Colon (tissue), 2 donors: ENCODE data around the gene GAL3ST2.
"Not testable (repeated sequence)": the region's sequence is repeated elsewhere in the genome, so short reads cannot be mapped to it uniquely, and the experiment has no call there.

Source experiments
- FAIRE-seq: peaks from 2 replicates; lab custom pipeline; 2012; peaks lifted over from hg19 to GRCh38; lab: Jason Lieb, UNC
- donor health status: control.
- donor health status: control.

GAL3ST2 gene

DNA sequence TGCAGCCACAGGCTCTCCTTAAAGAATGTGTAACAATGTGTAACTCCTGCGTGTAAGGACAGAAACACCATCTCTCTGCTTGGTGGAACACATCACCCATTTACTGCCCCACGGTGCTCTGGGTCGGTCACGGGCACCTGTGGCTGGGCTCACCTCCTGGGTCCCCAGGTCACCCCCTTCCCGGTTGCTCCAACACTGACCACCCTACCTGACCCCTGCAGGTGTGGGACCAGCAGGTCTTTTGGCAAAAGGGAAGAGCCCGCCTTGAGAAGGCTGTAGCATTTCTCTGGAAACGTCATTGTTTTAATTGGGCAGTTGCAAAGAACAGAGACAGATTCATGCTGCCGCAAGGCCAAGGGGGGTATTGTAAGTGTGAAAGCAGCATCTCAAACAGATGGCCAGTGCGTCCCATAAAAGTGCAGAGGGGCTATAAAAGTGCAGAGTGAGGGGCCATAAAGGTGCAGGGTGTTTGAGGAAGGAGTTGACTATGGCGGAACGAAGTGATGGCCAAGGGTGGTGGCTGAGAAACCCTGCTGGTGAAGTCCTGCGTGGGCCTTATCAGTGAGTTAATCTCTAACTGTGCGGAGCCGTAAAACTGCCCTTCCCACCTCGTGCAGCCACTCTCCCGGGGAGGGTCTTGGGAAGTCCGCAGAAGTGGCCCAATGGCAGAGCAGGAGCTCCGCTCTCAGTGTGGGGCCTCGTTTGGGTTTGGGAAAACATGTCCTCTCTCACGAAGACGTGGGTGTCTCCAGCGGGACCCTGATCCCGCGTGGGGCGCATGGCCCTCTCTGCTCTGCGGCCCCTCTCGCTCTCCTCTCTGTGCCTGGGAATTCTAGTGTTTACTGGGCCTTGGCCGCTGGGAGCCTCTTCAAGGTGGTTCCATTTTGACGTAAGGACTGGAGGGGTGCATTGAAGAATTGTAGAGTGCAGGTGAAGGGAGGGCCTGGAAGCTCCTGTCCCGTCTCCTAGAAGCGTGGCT, 18.7 kb downstream of the GAL3ST2 start:
- FAIRE-seq: peak; percentile 31

DNA sequence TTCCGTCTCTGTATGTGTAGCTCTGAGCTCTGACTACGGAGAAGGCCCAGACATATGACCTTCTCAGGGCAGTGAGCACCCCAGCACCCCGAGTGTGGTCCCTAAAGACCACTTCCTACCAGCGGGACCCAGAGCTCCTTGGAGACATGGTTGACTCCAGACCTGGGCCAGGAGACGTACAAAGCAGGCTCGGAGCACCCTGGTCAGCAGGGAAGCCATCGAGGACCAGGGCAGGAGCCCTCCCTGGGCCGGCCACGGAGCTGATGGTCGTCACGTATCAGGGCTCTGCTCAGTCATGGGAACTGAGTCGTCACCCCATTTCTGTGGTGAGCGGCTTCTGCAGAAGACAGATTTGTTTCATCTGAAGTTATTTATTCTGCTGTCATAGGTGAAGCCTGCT, 19.6 kb downstream of the GAL3ST2 start:
- FAIRE-seq: no peak

- no peak for FAIRE-seq
These were observed 20.1 kb downstream of the GAL3ST2 start for GRCh38 chr2:241796610-241797138.

GRCh38 chr2:241797441-241798080, 20.9 kb downstream of the GAL3ST2 start:
- no peak for FAIRE-seq

DNA sequence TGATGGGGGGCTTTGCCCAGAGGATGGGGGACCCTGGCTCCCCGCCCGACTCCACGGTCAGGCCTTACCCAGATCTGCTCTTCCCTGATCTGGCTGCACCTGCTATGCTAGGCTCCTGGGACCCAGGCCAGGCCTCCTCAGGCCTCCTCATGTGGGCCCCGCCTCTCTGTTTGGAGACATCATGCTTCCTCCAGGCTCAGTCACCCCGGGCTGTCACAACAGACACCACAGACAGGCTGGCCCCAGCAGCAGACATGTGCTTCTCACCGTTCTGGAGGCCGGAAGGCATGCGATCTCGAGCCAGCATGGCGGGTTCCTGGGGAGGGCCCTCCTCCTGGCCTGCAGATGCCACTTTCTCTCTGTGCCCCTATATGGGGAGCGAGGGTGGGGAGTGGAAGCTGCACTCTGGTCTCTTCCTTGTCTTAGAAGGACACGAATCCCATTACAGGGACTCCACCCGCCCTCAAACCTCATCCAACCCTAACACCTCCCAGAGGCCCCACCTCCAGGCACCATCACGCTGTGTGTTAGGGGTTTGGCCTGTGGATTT, 21.5 kb downstream of the GAL3ST2 start:
- no peak for FAIRE-seq

- FAIRE-seq: no peak
These were observed 22.3 kb downstream of the GAL3ST2 start for GRCh38 chr2:241798631-241799521.

DNA sequence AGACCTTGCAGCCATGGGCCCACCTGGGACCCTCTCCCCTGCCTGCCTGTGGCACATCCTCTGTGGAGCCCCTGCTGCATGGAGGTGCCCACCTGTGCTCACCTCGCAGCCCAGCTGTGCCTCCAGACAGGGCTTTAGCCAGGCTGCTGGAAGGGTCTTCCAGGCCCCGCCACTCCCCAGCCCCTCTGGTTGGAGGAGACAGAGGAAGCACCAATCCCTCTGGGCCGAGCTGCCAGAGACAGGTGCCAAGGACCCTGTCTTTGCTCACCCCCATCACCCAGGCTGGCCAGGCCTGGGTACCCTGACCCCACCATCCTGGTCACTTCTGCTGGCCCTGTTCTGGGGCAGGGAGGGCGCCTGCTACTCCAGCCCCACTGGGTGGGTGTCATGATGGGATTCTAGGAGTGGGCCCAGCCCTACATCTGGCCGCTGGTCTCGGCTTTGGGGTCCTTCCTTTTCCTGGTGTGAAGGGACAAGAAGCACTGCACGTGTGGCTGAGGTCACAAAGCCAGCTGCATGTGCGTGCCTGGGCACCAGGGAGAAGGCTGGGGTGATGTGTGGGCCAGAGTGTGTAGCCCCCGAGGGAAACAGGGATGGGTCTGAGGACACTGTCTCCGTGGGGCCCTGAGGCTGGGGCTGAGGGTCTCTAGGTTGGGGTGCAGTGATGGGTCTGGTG, 23.0 kb downstream of the GAL3ST2 start:
- no peak for FAIRE-seq

DNA sequence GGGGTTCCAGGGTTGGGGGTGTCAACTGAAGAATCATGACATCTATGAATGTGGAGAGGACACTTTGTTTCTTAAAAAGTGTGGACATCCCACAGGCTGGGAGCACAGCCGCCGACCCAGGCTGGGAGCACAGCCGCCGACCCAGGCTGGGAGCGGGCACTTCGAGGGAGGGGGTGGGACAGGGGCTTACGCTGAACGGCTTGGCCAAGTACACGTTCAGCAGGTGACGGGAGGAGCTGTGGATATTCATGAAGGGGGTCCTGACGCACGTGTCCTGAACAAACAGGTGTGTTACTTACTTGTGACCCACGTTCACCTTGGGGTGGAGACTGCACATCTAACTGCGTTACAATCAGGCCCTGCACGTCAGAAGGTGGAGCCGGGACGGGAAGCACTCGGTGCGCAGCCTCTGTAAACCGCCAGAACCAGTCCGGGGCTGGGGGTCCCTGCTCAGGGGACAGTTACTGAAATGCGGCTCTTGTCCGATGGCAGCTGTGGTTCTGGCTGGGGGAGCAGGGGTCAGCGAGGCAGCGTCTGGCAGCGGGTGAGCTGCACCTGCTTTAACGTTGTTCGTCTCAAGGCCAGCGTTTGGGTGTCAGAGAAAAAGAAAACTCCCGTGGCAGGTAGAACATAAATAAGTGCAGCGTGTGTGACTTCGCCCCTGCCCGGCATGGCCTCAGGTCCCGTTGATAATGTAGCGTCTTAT, 23.7 kb downstream of the GAL3ST2 start:
- FAIRE-seq: not testable (repeated sequence)

- FAIRE-seq: no peak
These were observed 25.2 kb downstream of the GAL3ST2 start for GRCh38 chr2:241801611-241802420.

DNA sequence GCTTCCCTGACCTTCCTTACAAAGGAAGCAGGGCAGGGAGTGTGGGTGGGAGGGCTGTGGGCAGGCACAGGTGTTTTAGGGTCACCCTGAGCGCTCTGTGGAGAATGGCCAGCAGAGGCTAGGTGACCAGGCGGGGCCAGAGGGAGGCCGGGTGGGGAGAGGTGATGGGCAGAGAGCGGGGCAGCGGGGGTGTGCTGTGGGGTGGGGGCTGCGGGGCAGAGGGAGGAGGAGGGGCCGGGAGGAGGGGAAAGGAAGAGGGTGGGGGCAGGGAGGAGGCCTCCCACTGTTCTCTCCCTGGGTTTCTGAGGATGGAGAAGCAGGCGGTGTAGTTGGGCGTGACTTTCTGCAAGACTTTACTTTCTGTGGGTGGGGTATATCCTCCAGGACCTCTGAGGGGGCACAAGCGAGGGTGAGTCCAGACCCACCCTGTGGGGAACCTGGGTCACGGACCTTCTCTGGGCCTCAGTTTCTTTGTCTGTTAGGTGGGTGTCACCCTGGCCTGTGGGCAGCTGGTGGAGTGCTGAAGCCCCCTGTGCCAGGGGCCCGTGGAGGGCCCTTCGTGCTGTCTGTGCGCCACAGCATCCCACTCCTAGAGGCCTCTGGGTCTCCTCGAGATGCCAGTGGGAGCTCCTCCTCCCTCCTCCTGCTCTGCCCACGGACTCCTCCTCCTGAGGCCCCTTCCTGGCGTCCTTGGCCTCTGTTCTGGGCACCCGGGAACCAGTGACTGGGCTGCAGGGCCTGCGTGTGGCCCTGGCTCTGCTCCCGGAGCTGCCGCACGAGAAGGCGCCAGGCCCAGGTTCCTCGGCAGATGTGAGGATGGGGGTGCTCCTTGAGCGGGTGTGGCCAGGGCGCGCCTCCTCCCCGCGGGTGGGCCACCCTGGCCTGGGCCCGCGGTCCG, 26.0 kb downstream of the GAL3ST2 start:
- FAIRE-seq: no peak

- no peak for FAIRE-seq
These were observed 27.0 kb downstream of the GAL3ST2 start for GRCh38 chr2:241803387-241804325.

GRCh38 chr2:241804326-241805229, 28.0 kb downstream of the GAL3ST2 start:
- FAIRE-seq: no peak

DNA sequence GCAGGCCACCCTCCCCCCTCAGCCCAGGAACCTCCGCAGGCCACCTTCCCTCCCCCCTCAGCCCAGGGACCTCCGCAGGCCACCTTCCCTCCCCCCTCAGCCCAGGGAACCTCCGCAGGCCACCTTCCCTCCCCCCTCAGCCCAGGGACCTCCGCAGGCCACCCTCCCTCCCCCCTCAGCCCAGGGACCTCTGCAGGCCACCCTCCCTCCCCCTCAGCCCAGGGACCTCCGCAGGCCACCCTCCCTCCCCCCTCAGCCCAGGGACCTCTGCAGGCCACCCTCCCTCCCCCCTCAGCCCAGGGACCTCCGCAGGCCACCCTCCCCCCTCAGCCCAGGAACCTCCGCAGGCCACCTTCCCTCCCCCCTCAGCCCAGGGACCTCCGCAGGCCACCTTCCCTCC, 29.6 kb downstream of the GAL3ST2 start:
- not testable (repeated sequence) for FAIRE-seq

- no peak for FAIRE-seq
These were observed 31.6 kb downstream of the GAL3ST2 start for GRCh38 chr2:241808051-241808720.

DNA sequence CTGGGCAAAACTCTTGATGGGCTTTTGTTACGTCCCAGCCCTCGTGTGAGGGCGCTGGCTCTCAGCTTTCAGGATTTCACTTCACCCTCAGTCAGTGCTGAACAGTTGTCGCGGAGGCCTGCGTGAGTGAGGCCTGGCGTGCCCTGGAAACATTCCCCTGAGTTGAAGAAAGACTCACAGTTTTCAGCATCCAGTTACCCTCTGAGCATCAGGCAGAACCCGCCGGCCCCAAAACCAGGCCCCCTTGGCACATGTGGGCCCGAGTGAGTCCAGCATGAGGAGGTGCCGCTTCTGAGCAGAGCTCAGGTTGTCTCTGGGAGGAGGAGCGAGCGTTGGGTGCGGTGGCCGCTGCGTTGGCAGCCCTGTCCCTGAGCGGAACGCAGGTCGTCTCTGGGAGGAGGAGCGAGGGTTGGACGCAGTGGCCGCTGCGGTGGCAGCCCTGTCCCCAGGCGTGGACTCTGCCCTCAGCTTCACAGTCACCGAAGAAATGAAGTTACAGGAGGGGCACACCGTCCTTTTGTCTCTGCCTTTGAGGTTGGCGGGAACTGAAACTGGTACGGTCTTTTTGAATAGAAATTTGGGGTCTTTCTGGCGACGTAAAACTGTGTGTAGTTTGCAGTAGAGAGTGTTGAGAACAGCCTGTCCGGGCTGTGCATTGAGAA, 32.2 kb downstream of the GAL3ST2 start, which contains the start of gene NEU4:
NEU4 (plus strand) TSS at position 473 of the 662 bp plus-strand sequence. CDS start 5,292 bp downstream, outside the sequence.
- no peak for FAIRE-seq
